OCI-LY3 (cell line): ENCODE data around the gene GIMAP6.
"Not testable (repeated sequence)": the region's sequence is repeated elsewhere in the genome, so short reads cannot be mapped to it uniquely, and the experiment has no call there.

ENCODE experiments used
- CTCF ChIP-seq: fragments of 200-600, 300-600 bp; sonication (generic); IDR thresholded peaks from 2 replicates; pipeline ENCODE4 v1.5.1; 2014; ENCODE audit warnings: antibody characterized with exemption, low read length, low read depth
- EZH2phosphoT487 ChIP-seq: fragments of 200-600 bp; shearing (Covaris generic); IDR thresholded peaks from 2 replicates; pipeline ENCODE4 v1.6.1; 2018; ENCODE audit warnings: antibody characterized with exemption, mixed run types, low read depth

GRCh38 chr7:150603600-150603999, 28.6 kb downstream of the GIMAP6 start:
- not testable (repeated sequence) for TF ChIP-seq CTCF, EZH2phosphoT487
